ENCODE results near the gene WDR82. TPM values are rescaled to one million over a fixed set of nuclear protein-coding genes. Genes with fewer than 3 reads are reported as not detected.

Gene WDR82
- total and polyA plus RNA-seq, 9 donors, result 52.6 to 103 (median 87.9) TPM

DNA sequence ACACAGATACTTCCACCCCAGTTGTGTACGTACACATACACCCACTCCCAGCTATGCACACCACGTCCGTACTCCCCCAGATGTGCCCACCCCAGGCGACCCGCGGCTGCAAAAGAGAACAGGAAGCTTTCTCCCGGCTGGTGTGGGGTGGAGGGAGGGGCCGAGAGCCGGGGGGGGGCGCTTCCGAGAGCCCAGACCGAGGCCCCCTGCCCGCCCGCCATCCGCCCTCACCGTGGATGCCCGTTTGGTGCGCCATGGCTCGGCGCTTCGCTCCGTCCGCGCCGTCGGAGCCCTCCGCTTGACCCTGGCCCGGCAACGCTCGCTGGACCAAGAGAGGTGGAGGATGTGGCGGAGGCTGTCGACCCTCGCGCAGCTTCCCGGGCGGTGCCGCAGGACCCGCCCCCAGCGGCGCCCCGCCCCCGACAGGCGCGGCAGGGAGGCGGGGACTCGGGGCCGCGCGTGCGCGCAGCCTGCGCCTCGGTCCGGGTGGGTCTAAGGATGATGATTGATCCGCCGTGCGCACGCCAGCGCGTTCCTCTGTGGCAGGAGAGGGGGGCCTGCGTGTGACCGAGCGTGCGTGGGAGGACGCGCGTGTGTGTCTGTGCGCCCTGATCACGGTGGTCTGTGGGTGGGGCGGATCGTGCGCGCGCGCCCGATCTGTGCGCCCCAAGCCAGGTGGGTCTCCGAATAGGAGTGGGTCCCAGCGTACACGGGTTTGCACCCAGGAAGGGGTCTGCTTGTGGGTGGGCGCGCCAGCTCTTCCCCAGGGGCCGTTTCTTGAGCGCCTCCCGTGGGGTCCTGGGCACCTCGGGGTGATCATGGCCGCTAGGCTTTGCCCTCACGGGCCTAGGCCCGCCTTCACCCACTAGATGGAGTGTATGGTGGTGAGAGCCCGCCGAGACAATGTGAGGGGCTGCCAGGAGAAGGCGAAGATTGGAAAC lies 39.4 kb downstream of the WDR82 start, which contains the start of gene TWF2:
Gene TWF2 (minus strand): TSS at position 398 of the 941 bp plus-strand sequence. CDS start 142 bp downstream, at position 256.
- H3K9me3 ChIP-seq (replicated peaks; ENCODE audit: control insufficient read depth, low read depth, low read length), result no peaks in the 10 kb centered on the region
- peaks cover 1% of the 10 kb centered on the region for H3K27me3 ChIP-seq (ENCODE audit: control insufficient read depth, insufficient read depth, low read length)
- peak within 1 kb of the TSS; percentile 80 for H3K27ac ChIP-seq (ENCODE audit: low read length)
- peak; percentile 92 for DNase-seq
- H3K4me3 ChIP-seq (ENCODE audit: low read length), result peak within 1 kb of the TSS; percentile 96
- 0% methylated on average over 78 of the region's 92 CpGs for WGBS (ENCODE audit: insufficient coverage)
- H3K4me1 ChIP-seq (ENCODE audit: control insufficient read depth, insufficient read depth, low read length), result peaks cover 53% of the 10 kb centered on the region
- peaks cover 18% of the 10 kb centered on the region for H3K36me3 ChIP-seq (ENCODE audit: control insufficient read depth, insufficient read depth, low read length)

DNA sequence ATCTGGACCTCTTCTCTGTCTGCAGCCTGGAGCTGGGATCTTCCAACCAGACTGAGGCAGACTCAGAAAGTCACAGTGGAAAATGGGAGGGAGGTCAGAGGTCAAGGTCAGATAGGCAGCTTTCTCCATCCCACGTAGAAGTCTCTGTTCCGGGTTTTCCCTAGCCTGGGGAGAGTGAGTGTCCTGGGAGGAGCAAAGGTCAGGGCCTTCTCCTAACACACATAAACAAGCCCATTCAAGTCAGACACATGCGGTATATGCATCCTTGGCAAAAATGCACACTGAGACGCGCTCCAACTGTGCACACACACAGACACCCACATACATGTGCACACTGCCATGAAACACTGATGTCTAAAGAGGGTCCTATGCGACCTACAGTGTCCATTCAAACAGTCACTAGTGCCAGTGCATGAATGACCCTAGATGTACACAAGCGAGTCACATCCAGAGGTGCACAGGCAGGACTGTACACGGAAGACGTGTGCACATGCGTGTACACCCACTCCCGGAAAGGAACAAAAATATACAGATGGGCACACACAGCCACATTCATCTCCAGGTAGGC lies 40.2 kb downstream of the WDR82 start:
- Histone ChIP-seq H3K9me3 (replicated peaks; ENCODE audit: control insufficient read depth, low read depth, low read length) (no peaks in the 10 kb centered on the region), H3K27me3 (ENCODE audit: control insufficient read depth, insufficient read depth, low read length) (no peaks in the 10 kb centered on the region), H3K36me3 (ENCODE audit: control insufficient read depth, insufficient read depth, low read length) (peaks cover 20% of the 10 kb centered on the region), H3K4me3 (ENCODE audit: low read length) (peak overlapping the region; percentile 96), H3K27ac (ENCODE audit: low read length) (peak overlapping the region; percentile 76), H3K4me1 (ENCODE audit: control insufficient read depth, insufficient read depth, low read length) (peaks cover 54% of the 10 kb centered on the region)
- WGBS (ENCODE audit: insufficient coverage), result 3% methylated on average over 6 of the region's 11 CpGs
- DNase-seq, result no peak

DNA sequence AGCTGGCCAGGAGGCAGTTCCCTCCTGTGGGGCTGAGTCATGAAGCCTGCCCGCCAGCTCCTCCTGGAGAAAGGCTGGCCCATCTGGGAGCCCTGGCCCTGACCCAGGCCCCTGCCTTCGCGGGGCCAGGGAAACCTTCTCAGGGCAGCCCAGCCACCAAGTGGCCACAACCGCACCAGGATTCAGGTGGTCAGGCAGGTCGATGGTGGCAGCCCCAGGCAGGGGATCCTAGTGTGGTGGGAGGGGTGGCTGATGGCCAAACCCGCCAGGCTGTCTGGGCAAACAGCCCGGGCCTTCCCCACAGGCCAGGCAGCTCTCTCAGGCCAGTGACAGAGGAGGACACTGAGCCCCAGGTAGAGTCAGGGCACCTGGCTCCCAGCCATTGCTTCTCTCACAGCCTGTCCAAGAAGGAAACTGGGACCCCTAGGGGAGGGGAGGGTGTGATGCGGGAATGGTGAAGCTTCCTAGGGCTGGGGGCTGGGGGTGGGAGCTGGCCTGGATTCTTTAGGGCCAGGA lies 40.7 kb downstream of the WDR82 start:
- WGBS (ENCODE audit: insufficient coverage), result 22% methylated on average over 3 of the region's 8 CpGs
- H3K9me3 ChIP-seq (replicated peaks; ENCODE audit: control insufficient read depth, low read depth, low read length), result no peaks in the 10 kb centered on the region
- H3K27me3 ChIP-seq (ENCODE audit: control insufficient read depth, insufficient read depth, low read length), result no peaks in the 10 kb centered on the region
- DNase-seq, result peak; percentile 85
- H3K4me3 ChIP-seq (ENCODE audit: low read length), result peak overlapping the region; percentile 96
- peaks cover 54% of the 10 kb centered on the region for H3K4me1 ChIP-seq (ENCODE audit: control insufficient read depth, insufficient read depth, low read length)
- peak overlapping the region; percentile 76 for H3K27ac ChIP-seq (ENCODE audit: low read length)
- peaks cover 20% of the 10 kb centered on the region for H3K36me3 ChIP-seq (ENCODE audit: control insufficient read depth, insufficient read depth, low read length)

DNA sequence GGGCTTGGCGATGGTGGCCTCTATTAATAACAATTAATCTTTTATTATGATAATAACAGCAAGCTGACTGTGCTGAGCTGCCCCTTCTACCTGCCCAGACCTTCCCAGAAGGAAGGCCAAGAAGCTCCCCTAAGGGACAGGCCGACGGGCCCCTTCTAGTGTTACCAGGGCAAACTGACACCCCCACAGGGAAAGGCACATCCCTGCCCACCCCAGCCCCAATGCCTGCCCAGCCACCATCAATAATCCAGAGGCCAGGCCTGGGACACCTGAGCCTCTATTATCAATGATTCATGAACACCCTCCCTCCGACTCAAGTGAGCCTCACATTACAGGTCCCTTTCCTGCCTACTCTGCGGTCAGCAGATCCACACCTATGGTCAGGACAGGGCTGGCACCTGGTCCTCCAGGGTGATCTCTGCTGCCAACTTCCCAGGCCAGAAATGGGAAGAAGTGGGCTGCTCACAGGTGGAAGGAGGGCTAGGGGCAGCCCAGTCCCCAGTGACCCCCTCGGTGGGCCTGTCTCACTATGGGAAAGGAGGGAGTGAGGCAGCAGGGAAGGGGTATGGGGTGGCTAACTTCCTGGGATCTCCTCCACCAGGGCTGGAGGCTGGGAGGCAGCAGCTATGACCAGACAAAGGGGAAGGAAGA lies 41.3 kb downstream of the WDR82 start:
- no peak for DNase-seq
- peak overlapping the region; percentile 3 for H3K4me3 ChIP-seq (ENCODE audit: low read length)
- H3K4me1 ChIP-seq (ENCODE audit: control insufficient read depth, insufficient read depth, low read length), result peaks cover 54% of the 10 kb centered on the region
- H3K36me3 ChIP-seq (ENCODE audit: control insufficient read depth, insufficient read depth, low read length), result peaks cover 25% of the 10 kb centered on the region
- no peaks in the 10 kb centered on the region for H3K27me3 ChIP-seq (ENCODE audit: control insufficient read depth, insufficient read depth, low read length)
- WGBS (ENCODE audit: insufficient coverage), result 66% methylated on average over 5 of the region's 6 CpGs
- H3K27ac ChIP-seq (ENCODE audit: low read length), result peak overlapping the region; percentile 76
- H3K9me3 ChIP-seq (replicated peaks; ENCODE audit: control insufficient read depth, low read depth, low read length), result no peaks in the 10 kb centered on the region

DNA sequence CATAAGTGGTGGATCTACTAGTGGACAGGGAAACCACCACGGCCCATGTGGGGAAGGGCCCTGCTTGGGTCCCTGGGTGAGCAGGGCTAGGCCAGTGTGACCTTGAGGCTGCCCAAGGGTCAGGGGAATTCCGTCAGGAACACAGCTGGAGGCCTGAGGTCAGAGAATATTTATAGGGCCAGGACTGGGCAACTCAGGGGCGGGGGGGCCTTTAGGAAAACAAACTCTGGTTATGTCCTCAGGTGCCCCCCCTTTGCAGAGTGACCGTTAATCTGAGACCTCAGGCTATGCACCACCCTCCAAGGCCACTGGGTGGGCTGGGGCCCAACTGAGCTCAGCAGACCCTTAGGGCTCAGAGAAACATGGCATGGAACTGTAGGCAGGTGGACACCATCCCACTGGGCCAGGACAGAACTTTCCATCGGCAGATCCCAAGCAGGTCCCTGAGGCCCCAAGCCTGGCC lies 42.0 kb downstream of the WDR82 start:
- H3K9me3 ChIP-seq (replicated peaks; ENCODE audit: control insufficient read depth, low read depth, low read length), result no peaks in the 10 kb centered on the region
- DNase-seq, result no peak
- 82% methylated on average over 4 of the region's 5 CpGs for WGBS (ENCODE audit: insufficient coverage)
- H3K4me1 ChIP-seq (ENCODE audit: control insufficient read depth, insufficient read depth, low read length), result peaks cover 54% of the 10 kb centered on the region
- peaks cover 31% of the 10 kb centered on the region for H3K36me3 ChIP-seq (ENCODE audit: control insufficient read depth, insufficient read depth, low read length)
- H3K27ac ChIP-seq (ENCODE audit: low read length), result no peak overlapping the region
- no peak overlapping the region for H3K4me3 ChIP-seq (ENCODE audit: low read length)
- no peaks in the 10 kb centered on the region for H3K27me3 ChIP-seq (ENCODE audit: control insufficient read depth, insufficient read depth, low read length)

DNA sequence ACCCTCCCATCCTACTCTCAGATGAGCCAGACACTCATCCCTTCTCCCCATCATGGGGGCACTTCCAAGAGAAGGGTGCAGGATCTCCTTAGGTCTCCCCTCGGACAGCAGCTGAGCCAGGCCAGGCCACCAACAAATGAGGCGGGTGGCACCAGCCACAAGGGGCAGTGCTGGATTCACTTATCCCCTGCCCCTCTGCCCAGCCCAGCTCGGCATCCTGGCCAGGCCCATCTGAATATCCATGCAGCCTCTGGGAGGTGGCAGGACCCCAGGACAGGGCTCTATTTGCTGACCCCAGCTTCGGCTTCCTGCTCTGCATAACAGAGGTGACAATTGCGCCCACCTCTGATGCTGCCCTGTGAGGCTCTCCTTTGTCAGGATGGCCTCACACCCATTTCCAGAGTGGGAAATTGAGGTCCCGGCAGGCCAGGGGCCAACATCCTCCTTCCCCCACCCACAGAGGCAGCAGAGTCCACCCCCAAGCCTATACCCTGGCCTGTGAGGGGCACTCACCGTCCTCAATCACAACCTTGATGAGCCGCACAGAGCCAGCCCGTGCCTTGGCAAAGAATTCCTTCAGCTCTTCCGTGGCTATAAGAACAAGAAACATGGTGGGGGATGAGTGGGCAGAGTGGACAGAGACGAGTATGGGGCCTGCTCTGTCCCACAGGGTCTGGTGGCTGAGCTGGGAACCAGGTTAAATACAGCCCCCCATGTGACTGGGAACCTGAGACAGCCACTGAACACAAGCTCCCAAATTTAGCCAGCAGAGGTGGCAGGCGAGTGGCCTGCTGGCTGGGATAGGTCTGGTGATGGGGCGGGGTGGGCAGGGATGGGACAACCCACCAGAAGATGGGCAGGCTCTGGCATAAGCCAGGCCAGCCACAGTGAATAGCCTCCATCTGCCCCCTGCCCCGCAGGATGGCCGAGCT lies 43.7 kb downstream of the WDR82 start:
- H3K4me1 ChIP-seq (ENCODE audit: control insufficient read depth, insufficient read depth, low read length), result peaks cover 48% of the 10 kb centered on the region
- H3K27me3 ChIP-seq (ENCODE audit: control insufficient read depth, insufficient read depth, low read length), result no peaks in the 10 kb centered on the region
- H3K27ac ChIP-seq (ENCODE audit: low read length), result no peak overlapping the region
- no peak overlapping the region for H3K4me3 ChIP-seq (ENCODE audit: low read length)
- no peaks in the 10 kb centered on the region for H3K9me3 ChIP-seq (replicated peaks; ENCODE audit: control insufficient read depth, low read depth, low read length)
- whole genome bisulfite sequencing (ENCODE audit: insufficient coverage), result 72% methylated on average over 9 of the region's 15 CpGs
- peaks cover 47% of the 10 kb centered on the region for H3K36me3 ChIP-seq (ENCODE audit: control insufficient read depth, insufficient read depth, low read length)
- DNase-seq, result no peak

DNA sequence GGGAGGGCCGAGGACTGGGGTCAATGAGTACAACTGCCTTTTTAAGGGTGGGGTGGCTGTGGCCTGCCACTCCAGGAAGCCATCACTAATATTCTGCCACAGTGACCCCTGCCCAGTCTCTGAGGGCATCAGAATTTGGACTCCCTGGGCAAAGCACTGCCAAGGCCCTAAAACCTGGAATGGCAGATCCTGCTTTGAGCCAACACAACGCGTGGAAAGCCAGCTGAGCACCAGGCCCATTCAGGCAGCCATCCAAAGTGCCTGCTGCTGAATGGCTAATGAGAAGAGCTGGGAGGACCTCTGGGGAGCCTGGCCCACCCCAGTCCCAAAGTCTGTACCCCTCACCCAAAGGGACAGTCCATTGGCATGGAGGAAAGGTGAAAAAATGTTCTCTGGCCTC lies 44.5 kb downstream of the WDR82 start:
- H3K27ac ChIP-seq (ENCODE audit: low read length), result no peak overlapping the region
- H3K9me3 ChIP-seq (replicated peaks; ENCODE audit: control insufficient read depth, low read depth, low read length), result no peaks in the 10 kb centered on the region
- no peak overlapping the region for H3K4me3 ChIP-seq (ENCODE audit: low read length)
- no CpG with 5 or more reads among the region's 3 CpGs for WGBS (ENCODE audit: insufficient coverage)
- no peaks in the 10 kb centered on the region for H3K27me3 ChIP-seq (ENCODE audit: control insufficient read depth, insufficient read depth, low read length)
- peaks cover 43% of the 10 kb centered on the region for H3K4me1 ChIP-seq (ENCODE audit: control insufficient read depth, insufficient read depth, low read length)
- peaks cover 56% of the 10 kb centered on the region for H3K36me3 ChIP-seq (ENCODE audit: control insufficient read depth, insufficient read depth, low read length)
- no peak for DNase-seq

DNA sequence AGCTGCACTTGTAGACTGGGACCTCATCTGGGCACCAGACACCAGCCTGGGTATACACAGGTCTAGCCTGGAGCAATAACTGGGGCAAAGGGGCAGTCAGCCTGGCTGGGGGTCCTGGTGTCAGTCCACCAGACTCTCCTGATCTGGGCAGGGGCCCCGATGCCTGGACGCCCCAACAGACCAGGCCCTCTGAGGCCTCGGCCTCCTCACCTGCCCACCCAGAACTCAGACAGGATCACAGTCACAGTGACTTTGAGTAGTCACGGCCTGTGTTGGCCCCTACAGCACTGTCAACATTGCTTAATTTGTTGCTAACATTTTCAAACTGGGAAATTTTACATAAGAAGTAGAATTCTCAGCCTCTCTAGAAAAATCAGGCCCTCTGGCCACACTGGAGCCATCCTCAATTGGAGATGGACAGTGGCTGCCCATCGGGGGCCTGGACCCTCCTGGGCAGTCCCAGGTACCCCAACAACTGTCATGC lies 45.3 kb downstream of the WDR82 start:
- H3K4me3 ChIP-seq (ENCODE audit: low read length), result no peak overlapping the region
- no peak overlapping the region for H3K27ac ChIP-seq (ENCODE audit: low read length)
- 93% methylated on average over 3 of the region's 5 CpGs for WGBS (ENCODE audit: insufficient coverage)
- no peaks in the 10 kb centered on the region for H3K9me3 ChIP-seq (replicated peaks; ENCODE audit: control insufficient read depth, low read depth, low read length)
- H3K27me3 ChIP-seq (ENCODE audit: control insufficient read depth, insufficient read depth, low read length), result no peaks in the 10 kb centered on the region
- peaks cover 38% of the 10 kb centered on the region for H3K4me1 ChIP-seq (ENCODE audit: control insufficient read depth, insufficient read depth, low read length)
- peaks cover 62% of the 10 kb centered on the region for H3K36me3 ChIP-seq (ENCODE audit: control insufficient read depth, insufficient read depth, low read length)
- DNase-seq, result no peak
